ENCODE data around the gene TMEM61. TPM values are rescaled to one million over a fixed set of nuclear protein-coding genes. Genes with fewer than 3 reads are reported as not detected.

The TMEM61 gene
- total RNA-seq, 3 donors from 2014 or later, result 0.32 to 8.3 (median 7.5) TPM

DNA sequence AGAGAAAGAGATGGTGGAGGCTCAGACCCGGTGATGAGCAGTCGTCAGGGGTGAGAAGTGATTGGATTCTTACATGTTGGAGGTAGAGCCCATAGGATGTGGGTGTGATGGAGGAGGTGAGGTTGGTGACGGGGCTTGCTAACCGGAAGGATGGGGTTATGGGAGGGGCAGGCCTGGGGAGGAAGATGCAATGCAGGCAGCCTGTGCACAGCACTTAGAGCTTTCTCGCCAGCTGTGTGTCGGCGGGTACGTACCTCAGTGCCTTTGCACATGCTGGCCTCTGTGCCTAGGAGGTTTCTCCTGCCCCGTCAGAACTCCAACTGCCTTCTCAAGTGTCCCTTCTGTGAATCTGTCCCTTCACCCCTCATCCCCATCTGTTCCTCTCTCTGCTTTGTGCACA, 15.4 kb downstream of the TMEM61 start:
- H3K36me3 ChIP-seq, result no peaks in the 10 kb centered on the region
- no peaks in the 10 kb centered on the region for H3K9me3 ChIP-seq
- no peak overlapping the region for H3K27ac ChIP-seq
- no peak overlapping the region for H3K4me3 ChIP-seq
- no peak for DNase-seq (ENCODE audit: low spot score in 2 of 2)
- intact Hi-C loops (cut with DNase I; ENCODE audit: low total_unique reads), result no loop called here
- H3K27me3 ChIP-seq, result peaks cover 0 to 14% of the 10 kb centered on the region in 2 donors
- no peaks in the 10 kb centered on the region for H3K4me1 ChIP-seq
- TF ChIP-seq POLR2AphosphoS5 (IDR thresholded peaks at IDR 0.05), result no peak
- TF ChIP-seq, protein P1, sequence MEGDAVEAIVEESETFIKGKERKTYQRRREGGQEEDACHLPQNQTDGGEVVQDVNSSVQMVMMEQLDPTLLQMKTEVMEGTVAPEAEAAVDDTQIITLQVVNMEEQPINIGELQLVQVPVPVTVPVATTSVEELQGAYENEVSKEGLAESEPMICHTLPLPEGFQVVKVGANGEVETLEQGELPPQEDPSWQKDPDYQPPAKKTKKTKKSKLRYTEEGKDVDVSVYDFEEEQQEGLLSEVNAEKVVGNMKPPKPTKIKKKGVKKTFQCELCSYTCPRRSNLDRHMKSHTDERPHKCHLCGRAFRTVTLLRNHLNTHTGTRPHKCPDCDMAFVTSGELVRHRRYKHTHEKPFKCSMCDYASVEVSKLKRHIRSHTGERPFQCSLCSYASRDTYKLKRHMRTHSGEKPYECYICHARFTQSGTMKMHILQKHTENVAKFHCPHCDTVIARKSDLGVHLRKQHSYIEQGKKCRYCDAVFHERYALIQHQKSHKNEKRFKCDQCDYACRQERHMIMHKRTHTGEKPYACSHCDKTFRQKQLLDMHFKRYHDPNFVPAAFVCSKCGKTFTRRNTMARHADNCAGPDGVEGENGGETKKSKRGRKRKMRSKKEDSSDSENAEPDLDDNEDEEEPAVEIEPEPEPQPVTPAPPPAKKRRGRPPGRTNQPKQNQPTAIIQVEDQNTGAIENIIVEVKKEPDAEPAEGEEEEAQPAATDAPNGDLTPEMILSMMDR (IDR thresholded peaks at IDR 0.05), result no peak
- no peak for TF ChIP-seq POLR2A (IDR thresholded peaks at IDR 0.05)

DNA sequence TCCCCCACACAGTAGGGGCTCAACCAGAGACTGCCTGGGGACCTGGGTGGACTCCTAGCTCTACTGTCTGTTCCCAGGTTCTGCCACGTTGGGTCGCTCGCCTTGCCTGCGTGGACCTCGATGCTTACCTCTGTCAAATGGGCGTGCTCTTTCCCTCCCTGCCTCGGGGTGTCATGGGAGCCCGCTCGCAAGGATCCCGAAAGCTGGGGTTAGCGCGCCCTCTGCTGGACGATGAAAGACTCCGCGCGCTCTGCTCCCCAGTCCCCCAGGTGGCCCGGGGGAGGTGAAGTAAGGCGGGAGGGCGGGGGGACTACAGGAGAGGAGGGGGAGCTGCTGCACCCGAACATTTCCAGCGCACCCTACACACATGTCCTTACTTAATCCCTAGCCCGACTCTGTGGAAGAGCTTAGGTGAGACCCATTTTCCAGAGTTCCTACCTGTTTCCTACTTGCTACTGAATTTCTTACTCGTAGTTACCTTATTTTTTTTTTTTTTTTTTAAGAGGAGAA, 16.0 kb downstream of the TMEM61 start:
- no peaks in the 10 kb centered on the region for H3K4me1 ChIP-seq
- H3K9me3 ChIP-seq, result no peaks in the 10 kb centered on the region
- peak overlapping the region in 2 of 3 donors; percentile 15 to 47 for H3K4me3 ChIP-seq
- peak; percentile 34 to 70 for DNase-seq (ENCODE audit: low spot score in 2 of 2)
- H3K27me3 ChIP-seq, result peaks cover 0 to 14% of the 10 kb centered on the region in 2 donors
- intact Hi-C loops (cut with DNase I; ENCODE audit: low total_unique reads), result no loop called here
- TF ChIP-seq, protein P1 (IDR thresholded peaks at IDR 0.05), result peak; percentile 76 to 87 (median 82)
- TF ChIP-seq POLR2A (IDR thresholded peaks at IDR 0.05), result no peak
- TF ChIP-seq POLR2AphosphoS5 (IDR thresholded peaks at IDR 0.05), result peak in 1 of 3 donors; percentile 13
- H3K36me3 ChIP-seq, result no peaks in the 10 kb centered on the region
- H3K27ac ChIP-seq, result no peak overlapping the region

DNA sequence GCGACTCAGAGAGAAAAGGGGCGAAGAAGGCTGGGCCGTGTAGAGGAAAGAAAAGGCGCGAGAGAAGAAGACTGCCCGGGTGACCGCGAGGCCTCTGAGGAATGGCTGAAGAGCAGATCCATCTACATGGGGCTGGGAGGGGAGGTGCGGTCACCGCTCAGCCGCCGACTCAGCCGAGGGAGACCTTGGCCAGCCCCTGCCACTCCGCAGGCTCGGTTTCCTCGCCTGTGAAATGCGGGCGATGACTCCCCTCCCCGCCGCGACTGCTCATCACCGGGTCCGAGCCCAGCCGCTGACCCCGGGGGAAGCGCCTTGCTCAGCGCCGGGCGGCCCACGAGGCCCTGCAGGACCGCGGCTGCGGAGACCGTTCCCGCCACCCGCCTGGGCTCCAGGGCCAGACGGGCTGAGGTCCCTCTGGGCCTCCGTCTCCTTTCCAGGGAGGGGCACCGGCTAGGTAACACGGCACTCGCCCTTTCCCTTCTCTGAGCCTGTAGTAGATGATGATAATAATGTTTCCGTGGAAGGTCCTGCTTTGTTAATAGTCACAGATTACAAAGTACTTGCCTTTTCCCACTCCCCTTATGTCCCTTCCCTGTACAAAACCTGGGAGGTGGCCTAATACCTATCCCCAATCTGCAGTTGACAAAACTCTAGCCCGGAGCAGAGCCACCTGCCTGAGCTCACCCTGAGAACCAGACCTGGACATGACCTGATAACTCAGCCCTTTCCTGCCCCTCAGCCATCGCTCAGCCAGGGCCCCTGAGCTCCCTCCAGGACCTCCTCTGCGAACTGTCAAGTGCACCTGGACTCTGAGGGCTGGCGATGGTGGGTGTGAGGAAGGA, 16.7 kb downstream of the TMEM61 start:
- intact Hi-C loops (cut with DNase I; ENCODE audit: low total_unique reads), result no loop called here
- no peak for TF ChIP-seq POLR2A (IDR thresholded peaks at IDR 0.05)
- TF ChIP-seq POLR2AphosphoS5 (IDR thresholded peaks at IDR 0.05), result no peak
- TF ChIP-seq, protein P1 (IDR thresholded peaks at IDR 0.05), result no peak
- Histone ChIP-seq H3K27ac (no peak overlapping the region), H3K4me3 (peak overlapping the region in 2 of 3 donors; percentile 15 to 47), H3K9me3 (no peaks in the 10 kb centered on the region), H3K36me3 (no peaks in the 10 kb centered on the region), H3K4me1 (no peaks in the 10 kb centered on the region), H3K27me3 (peaks cover 0 to 14% of the 10 kb centered on the region in 2 donors)
- no peak for DNase-seq (ENCODE audit: low spot score in 2 of 2)

DNA sequence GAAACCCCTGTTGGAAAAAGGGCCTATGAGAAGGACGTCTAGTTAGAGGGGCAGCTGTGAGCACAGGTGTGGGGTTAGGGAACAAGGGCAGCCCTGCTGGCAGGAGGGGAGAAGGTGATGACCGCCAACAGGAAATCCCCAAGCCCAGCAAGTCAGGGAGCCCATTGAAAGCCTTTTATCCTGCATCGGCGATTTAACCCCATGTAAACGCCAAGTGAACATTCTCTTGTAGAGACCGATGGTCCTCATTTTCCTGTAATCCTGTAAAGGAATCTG, 17.2 kb downstream of the TMEM61 start:
- no peak overlapping the region for H3K27ac ChIP-seq
- TF ChIP-seq POLR2AphosphoS5 (IDR thresholded peaks at IDR 0.05) (no peak), POLR2A (IDR thresholded peaks at IDR 0.05) (no peak)
- TF ChIP-seq, protein P1 (IDR thresholded peaks at IDR 0.05), result no peak
- H3K27me3 ChIP-seq, result peaks cover 0 to 14% of the 10 kb centered on the region in 2 donors
- intact Hi-C loops (cut with DNase I; ENCODE audit: low total_unique reads), result no loop called here
- no peaks in the 10 kb centered on the region for H3K4me1 ChIP-seq
- H3K4me3 ChIP-seq, result no peak overlapping the region
- H3K9me3 ChIP-seq, result no peaks in the 10 kb centered on the region
- no peaks in the 10 kb centered on the region for H3K36me3 ChIP-seq
- DNase-seq (ENCODE audit: low spot score in 2 of 2), result no peak

DNA sequence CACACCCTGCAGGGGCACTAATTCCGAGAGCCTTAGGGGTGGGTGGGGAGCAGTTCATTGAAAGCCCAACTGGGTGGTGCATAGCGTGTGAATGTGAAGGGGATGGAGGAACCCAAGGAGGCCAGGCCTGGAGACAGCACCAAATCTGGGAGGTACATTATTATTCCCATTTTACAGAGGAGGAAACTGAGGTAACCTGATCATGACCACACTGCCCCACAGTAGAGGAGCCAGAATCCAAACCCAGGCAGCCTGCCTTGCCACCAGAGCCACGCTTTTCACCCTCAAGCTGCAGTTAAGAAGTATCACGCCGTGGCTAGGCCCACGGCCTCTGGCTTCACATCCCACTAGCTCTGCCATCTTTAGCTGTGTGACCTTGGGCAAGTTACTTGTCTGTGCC, 17.7 kb downstream of the TMEM61 start:
- Histone ChIP-seq H3K36me3 (no peaks in the 10 kb centered on the region), H3K9me3 (no peaks in the 10 kb centered on the region), H3K4me1 (no peaks in the 10 kb centered on the region), H3K27ac (no peak overlapping the region), H3K27me3 (peaks cover 0 to 14% of the 10 kb centered on the region in 2 donors), H3K4me3 (no peak overlapping the region)
- intact Hi-C loops (cut with DNase I; ENCODE audit: low total_unique reads), result no loop called here
- TF ChIP-seq POLR2A (IDR thresholded peaks at IDR 0.05), result no peak
- TF ChIP-seq, protein P1 (IDR thresholded peaks at IDR 0.05), result no peak
- no peak for TF ChIP-seq POLR2AphosphoS5 (IDR thresholded peaks at IDR 0.05)
- no peak for DNase-seq (ENCODE audit: low spot score in 2 of 2)

Measured in breast epithelium (tissue), 4 donors.